GM08714 (cell line): Measurements from ENCODE around the gene TMEM263.

ENCODE experiments used
- H3K4me3 ChIP-seq: fragments of 200-500 bp; sonication (Bioruptor generic); 2 replicates; pipeline ENCODE4 v1.5.1; 2014; ENCODE audit warnings: mild to moderate bottlenecking, low read length, inconsistent platforms
- ZNF274 ChIP-seq: IDR thresholded peaks from 2 replicates; pipeline ENCODE4 v1.6.1; 2012; ENCODE audit warnings: mild to moderate bottlenecking, low read depth, low read length

TMEM263 gene

GRCh38 chr12:106924268-106924861 is 31.3 kb upstream of the TMEM263 start:
- no peak for TF ChIP-seq ZNF274
- H3K4me3 ChIP-seq, result no peak overlapping the region

GRCh38 chr12:106926657-106927056 is 29.1 kb upstream of the TMEM263 start:
- TF ChIP-seq ZNF274, result no peak
- H3K4me3 ChIP-seq, result no peak overlapping the region

- no peak for TF ChIP-seq ZNF274
- no peak overlapping the region for H3K4me3 ChIP-seq
Observed at GRCh38 chr12:106934277-106934676, 21.4 kb upstream of the TMEM263 start.

- H3K4me3 ChIP-seq, result no peak overlapping the region
- TF ChIP-seq ZNF274, result no peak
Observed at GRCh38 chr12:106941481-106942156, 14.1 kb upstream of the TMEM263 start.

- no peak overlapping the region for H3K4me3 ChIP-seq
- TF ChIP-seq ZNF274, result no peak
Observed at GRCh38 chr12:106942775-106943174, 12.9 kb upstream of the TMEM263 start.

- no peak overlapping the region for H3K4me3 ChIP-seq
- TF ChIP-seq ZNF274, result no peak
Observed at GRCh38 chr12:106945261-106945851, 10.4 kb upstream of the TMEM263 start.

GRCh38 chr12:106947461-106947860 is 8.2 kb upstream of the TMEM263 start:
- TF ChIP-seq ZNF274, result no peak

GRCh38 chr12:106950591-106950990 is 5.1 kb upstream of the TMEM263 start:
- H3K4me3 ChIP-seq, result no peak overlapping the region
- TF ChIP-seq ZNF274, result no peak

More at GRCh38 chr12:106947461-106947860, 8.2 kb upstream of the TMEM263 start:
- no peak overlapping the region for H3K4me3 ChIP-seq

GRCh38 chr12:106953352-106954250 is 2.1 kb upstream of the TMEM263 start:
- no peak overlapping the region for H3K4me3 ChIP-seq
- no peak for TF ChIP-seq ZNF274

- no peak for TF ChIP-seq ZNF274
- peak overlapping the region; percentile 89 for H3K4me3 ChIP-seq
Observed at GRCh38 chr12:106954462-106955376, 988 bp upstream of the TMEM263 start.

GRCh38 chr12:106956048-106956578 is 406 bp downstream of the TMEM263 start:
- TF ChIP-seq ZNF274, result no peak

GRCh38 chr12:106957583-106957982 is 1.9 kb downstream of the TMEM263 start:
- H3K4me3 ChIP-seq, result peak overlapping the region; percentile 89; the same call in 1 of the 2 replicates
- no peak for TF ChIP-seq ZNF274

More at GRCh38 chr12:106956048-106956578, 406 bp downstream of the TMEM263 start:
- peak overlapping the region; percentile 89 for H3K4me3 ChIP-seq

- TF ChIP-seq ZNF274, result no peak
- H3K4me3 ChIP-seq, result no peak overlapping the region
Observed at GRCh38 chr12:106960443-106960842, 4.7 kb downstream of the TMEM263 start.
